HL-60 (cell line): ENCODE data around the gene OXNAD1.

Source experiments
- DNase-seq, 2 experiments: peaks; one replicate each; pipeline ENCODE4 v3.0.0-alpha.2; 2010 to 2020; ENCODE audit warnings: low read depth in 1 of 2, low spot score in 1 of 2
- H3K27ac ChIP-seq: fragments of 250-450 bp; sonication (Bioruptor Pico); replicated peaks from 2 replicates; pipeline ENCODE4 v1.5.1; 2020; ENCODE audit warnings: mild to moderate bottlenecking, moderate library complexity
- H3K27me3 ChIP-seq: fragments of 250-450 bp; sonication (Bioruptor Pico); 2 replicates; pipeline ENCODE4 v1.5.1; 2021; ENCODE audit warnings: mild to moderate bottlenecking, moderate library complexity; ENCODE audit not compliant: insufficient read depth, poor library complexity, severe bottlenecking
- H3K4me3 ChIP-seq: replicated peaks from 2 replicates; pipeline ENCODE4 v1.5.1; 2011; ENCODE audit warnings: mild to moderate bottlenecking, control low read depth, low read length; ENCODE audit not compliant: insufficient read depth
- GABPA ChIP-seq: IDR thresholded peaks from 2 replicates; pipeline ENCODE4 v1.6.1; 2012; ENCODE audit warnings: low read depth
- POLR2AphosphoS5 ChIP-seq: IDR thresholded peaks from 2 replicates; pipeline ENCODE4 v1.6.1; 2012; ENCODE audit warnings: low read depth
- SPI1 ChIP-seq: IDR thresholded peaks from 2 replicates; pipeline ENCODE4 v1.6.1; 2012; ENCODE audit warnings: low read depth, mild to moderate bottlenecking, borderline replicate concordance
- TF ChIP-seq, protein P1 (sequence below): IDR thresholded peaks from one replicate; pipeline ENCODE4 v1.5.1; 2011; ENCODE audit warnings: low read length, control low read depth, inconsistent platforms; ENCODE audit not compliant: insufficient read depth
- TF ChIP-seq, protein P2 (sequence below): IDR thresholded peaks from 2 replicates; pipeline ENCODE4 v1.6.1; 2012; ENCODE audit warnings: low read depth; ENCODE audit not compliant: insufficient replicate concordance

The OXNAD1 gene

GRCh38 chr3:16326724-16327349, 61.8 kb downstream of the OXNAD1 start:
- TF ChIP-seq, protein P1, sequence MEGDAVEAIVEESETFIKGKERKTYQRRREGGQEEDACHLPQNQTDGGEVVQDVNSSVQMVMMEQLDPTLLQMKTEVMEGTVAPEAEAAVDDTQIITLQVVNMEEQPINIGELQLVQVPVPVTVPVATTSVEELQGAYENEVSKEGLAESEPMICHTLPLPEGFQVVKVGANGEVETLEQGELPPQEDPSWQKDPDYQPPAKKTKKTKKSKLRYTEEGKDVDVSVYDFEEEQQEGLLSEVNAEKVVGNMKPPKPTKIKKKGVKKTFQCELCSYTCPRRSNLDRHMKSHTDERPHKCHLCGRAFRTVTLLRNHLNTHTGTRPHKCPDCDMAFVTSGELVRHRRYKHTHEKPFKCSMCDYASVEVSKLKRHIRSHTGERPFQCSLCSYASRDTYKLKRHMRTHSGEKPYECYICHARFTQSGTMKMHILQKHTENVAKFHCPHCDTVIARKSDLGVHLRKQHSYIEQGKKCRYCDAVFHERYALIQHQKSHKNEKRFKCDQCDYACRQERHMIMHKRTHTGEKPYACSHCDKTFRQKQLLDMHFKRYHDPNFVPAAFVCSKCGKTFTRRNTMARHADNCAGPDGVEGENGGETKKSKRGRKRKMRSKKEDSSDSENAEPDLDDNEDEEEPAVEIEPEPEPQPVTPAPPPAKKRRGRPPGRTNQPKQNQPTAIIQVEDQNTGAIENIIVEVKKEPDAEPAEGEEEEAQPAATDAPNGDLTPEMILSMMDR: no peak
- TF ChIP-seq GABPA: no peak
- no peak for TF ChIP-seq POLR2AphosphoS5
- Histone ChIP-seq H3K4me3 (no peak overlapping the region), H3K27ac (no peak overlapping the region), H3K27me3 (no peaks in the 10 kb centered on the region)
- DNase-seq: no peak

- TF ChIP-seq POLR2AphosphoS5: no peak
- TF ChIP-seq, protein P1: no peak
- no peak for TF ChIP-seq GABPA
- TF ChIP-seq SPI1: no peak
- TF ChIP-seq, protein P2, sequence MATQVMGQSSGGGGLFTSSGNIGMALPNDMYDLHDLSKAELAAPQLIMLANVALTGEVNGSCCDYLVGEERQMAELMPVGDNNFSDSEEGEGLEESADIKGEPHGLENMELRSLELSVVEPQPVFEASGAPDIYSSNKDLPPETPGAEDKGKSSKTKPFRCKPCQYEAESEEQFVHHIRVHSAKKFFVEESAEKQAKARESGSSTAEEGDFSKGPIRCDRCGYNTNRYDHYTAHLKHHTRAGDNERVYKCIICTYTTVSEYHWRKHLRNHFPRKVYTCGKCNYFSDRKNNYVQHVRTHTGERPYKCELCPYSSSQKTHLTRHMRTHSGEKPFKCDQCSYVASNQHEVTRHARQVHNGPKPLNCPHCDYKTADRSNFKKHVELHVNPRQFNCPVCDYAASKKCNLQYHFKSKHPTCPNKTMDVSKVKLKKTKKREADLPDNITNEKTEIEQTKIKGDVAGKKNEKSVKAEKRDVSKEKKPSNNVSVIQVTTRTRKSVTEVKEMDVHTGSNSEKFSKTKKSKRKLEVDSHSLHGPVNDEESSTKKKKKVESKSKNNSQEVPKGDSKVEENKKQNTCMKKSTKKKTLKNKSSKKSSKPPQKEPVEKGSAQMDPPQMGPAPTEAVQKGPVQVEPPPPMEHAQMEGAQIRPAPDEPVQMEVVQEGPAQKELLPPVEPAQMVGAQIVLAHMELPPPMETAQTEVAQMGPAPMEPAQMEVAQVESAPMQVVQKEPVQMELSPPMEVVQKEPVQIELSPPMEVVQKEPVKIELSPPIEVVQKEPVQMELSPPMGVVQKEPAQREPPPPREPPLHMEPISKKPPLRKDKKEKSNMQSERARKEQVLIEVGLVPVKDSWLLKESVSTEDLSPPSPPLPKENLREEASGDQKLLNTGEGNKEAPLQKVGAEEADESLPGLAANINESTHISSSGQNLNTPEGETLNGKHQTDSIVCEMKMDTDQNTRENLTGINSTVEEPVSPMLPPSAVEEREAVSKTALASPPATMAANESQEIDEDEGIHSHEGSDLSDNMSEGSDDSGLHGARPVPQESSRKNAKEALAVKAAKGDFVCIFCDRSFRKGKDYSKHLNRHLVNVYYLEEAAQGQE: no peak
- Histone ChIP-seq H3K27me3 (no peaks in the 10 kb centered on the region), H3K4me3 (no peak overlapping the region), H3K27ac (no peak overlapping the region)
- no peak for DNase-seq
Observed at GRCh38 chr3:16328124-16328523, 63.1 kb downstream of the OXNAD1 start.

- Histone ChIP-seq H3K27me3 (no peaks in the 10 kb centered on the region), H3K4me3 (no peak overlapping the region), H3K27ac (no peak overlapping the region)
- no peak for TF ChIP-seq SPI1
- TF ChIP-seq, protein P1: no peak
- no peak for TF ChIP-seq GABPA
- no peak for TF ChIP-seq POLR2AphosphoS5
- TF ChIP-seq, protein P2: no peak
- DNase-seq: no peak
Observed at GRCh38 chr3:16329036-16329825, 64.2 kb downstream of the OXNAD1 start.
